Fibroblast of skin of back (primary cell): ENCODE measurements around the gene GPR158.

Experiments
- DNase-seq: peaks from one replicate; pipeline ENCODE4 v3.0.0-alpha.2; 2013

Gene GPR158

GRCh38 chr10:25604591-25604990 is 429.8 kb downstream of the GPR158 start:
- DNase-seq = no peak

GRCh38 chr10:25614652-25615051 is 439.9 kb downstream of the GPR158 start:
- no peak for DNase-seq

GRCh38 chr10:25615926-25616325 is 441.1 kb downstream of the GPR158 start:
- DNase-seq = no peak

- DNase-seq = no peak
These were observed 442.2 kb downstream of the GPR158 start for GRCh38 chr10:25616903-25617592.

- DNase-seq = no peak
These were observed 452.8 kb downstream of the GPR158 start for GRCh38 chr10:25627606-25628005.

GRCh38 chr10:25629333-25629732 is 454.5 kb downstream of the GPR158 start:
- no peak for DNase-seq

GRCh38 chr10:25631471-25631870 is 456.7 kb downstream of the GPR158 start:
- no peak for DNase-seq

- DNase-seq = no peak
These were observed 458.0 kb downstream of the GPR158 start for GRCh38 chr10:25632802-25633201.

- DNase-seq = no peak
These were observed 458.7 kb downstream of the GPR158 start for GRCh38 chr10:25633542-25633941.

- no peak for DNase-seq
These were observed 464.8 kb downstream of the GPR158 start for GRCh38 chr10:25639646-25640045.

- DNase-seq = no peak
These were observed 466.8 kb downstream of the GPR158 start for GRCh38 chr10:25641595-25641994.

- no peak for DNase-seq
These were observed 467.9 kb downstream of the GPR158 start for GRCh38 chr10:25642721-25643120.

- DNase-seq = no peak
These were observed 471.6 kb downstream of the GPR158 start for GRCh38 chr10:25646371-25646770.

- no peak for DNase-seq
These were observed 476.7 kb downstream of the GPR158 start for GRCh38 chr10:25651534-25651933.
